NCI-H82 treated with DMSO at 0.1 percent for 48 hours (cell line): Measurements from ENCODE around the gene CCL4.
"Not testable (repeated sequence)": the region's sequence is repeated elsewhere in the genome, so short reads cannot be mapped to it uniquely, and the experiment has no call there.

Source experiments
- DNase-seq: peaks from one replicate; lab custom pipeline; 2025; ENCODE audit not compliant: unreplicated experiment; lab: John Stamatoyannopoulos, UW

The CCL4 gene

GRCh38 chr17:36103401-36103975 is at the start of gene CCL4:
Gene CCL4, plus strand, starts transcription at chr17:36103827. Its CDS starts 79 bp downstream, at chr17:36103906.
- not testable (repeated sequence) for DNase-seq

DNA sequence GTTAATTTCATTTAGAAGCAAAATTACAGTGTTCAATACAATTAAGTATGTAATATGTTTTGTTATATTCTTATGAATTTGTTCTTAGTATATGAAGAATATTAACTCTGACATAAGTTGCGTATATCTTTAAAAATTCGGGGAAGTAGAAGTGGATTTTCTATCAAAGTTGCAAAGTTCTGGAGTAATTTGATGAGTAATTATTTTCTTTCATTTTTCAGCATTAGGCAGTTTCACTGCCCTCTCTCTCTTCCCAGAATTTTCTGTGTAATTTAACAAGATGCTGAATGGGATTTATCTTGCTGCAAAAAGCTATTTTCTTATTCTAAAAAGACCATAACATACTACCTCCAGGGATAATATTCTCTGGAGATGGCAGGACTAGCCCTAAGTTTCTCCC is 48.5 kb upstream of the CCL4 start:
- no peak for DNase-seq

DNA sequence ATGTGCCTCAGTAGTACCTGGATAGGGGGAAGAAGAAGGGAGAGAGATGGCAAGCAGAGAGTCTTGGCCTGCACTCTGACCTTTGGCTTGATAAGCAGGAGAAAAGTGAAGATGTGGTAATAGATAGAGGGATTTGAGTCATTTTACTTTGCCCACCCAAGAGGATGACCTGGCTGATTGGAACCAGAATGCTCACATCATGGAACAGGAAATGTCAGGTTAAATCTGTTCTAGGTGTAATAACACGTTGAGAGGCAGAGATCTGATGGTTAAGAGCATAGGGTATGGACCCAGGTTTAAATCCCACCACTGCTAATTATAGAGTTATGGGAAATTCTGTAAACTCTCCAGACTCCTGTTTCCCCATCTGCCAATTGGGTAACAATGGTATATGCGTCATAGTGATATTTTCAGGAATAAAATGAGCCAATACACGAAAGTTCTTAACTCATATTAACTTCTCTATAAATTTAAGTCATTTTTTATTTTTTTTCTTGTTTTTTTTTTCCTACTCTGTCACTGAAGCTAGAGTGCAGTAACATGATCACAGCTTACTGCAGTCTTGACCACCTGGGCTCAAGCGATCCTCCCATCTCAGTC is 47.6 kb upstream of the CCL4 start:
- no peak for DNase-seq

DNA sequence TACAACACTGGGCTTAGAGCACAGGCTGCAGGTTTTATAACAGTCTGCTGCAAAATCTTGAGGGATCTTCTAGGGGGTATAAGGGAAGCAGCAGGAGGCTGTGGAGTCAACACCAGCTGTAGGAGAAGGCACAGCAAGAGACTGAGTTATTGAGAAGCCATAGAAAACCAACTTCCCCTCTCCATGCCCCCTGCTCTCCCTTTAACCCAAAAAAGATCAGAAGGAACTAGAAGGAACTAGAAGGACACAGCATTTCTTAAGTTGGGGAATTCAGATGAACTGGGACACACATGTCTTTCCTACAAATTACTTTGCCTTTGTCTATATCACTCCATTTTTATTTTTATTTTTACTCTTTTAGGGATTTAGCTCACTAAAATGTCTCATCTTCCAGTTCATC is 45.7 kb upstream of the CCL4 start:
- no peak for DNase-seq

DNA sequence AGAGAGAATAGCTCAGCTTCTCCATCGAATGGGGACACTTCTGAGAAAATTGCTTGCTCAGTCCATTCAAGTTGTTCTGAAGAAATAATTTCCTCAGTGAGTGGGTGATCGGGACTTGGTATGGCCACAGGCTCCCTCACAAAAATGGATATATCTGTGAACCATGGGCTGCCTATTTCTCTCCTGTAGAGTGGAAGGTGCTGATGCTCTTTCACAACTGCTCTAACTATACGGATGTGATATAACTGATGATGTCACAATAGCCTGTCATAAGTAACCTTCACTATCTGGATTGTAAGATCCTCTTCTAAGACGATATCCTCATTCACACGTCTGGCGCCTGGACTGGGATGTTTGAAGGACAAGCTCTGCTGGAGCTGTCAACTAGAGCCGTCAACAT is 44.2 kb upstream of the CCL4 start:
- DNase-seq, result no peak

- DNase-seq, result no peak
Observed at GRCh38 chr17:36060816-36061215, 42.8 kb upstream of the CCL4 start.

DNA sequence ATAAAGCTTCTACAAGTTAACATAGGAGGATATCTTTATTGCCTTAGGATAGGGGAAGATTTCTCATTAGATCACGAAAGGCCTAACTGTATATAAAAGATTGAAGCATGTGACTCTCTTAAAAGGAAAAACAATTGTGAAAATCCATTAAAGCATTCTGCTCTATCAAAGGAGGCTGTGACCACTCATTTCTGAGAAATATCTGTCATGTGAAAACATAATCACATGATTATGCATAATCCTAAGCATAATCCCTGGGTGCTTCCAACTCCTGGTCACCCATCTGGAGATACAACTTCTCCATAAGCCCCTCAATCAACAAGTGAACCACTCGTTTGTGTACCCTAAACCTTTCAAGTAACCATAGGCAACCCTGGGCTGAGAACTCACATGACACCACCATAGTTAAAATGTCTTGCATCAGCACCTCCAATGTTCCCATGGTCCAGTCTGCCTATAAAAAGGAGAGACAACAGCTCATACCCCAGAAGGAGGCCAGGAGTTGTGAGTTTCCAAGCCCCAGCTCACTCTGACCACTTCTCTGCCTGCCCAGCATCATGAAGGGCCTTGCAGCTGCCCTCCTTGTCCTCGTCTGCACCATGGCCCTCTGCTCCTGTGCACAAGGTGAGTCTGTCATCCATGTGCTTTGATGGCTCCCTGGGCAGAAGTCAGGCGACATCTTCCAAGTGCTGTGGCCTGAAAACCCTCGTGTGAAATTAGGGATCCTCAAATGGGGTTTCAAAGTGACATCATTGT is 39.7 kb upstream of the CCL4 start, which contains the start of gene CCL18:
TSS of gene CCL18 (plus strand) at position 487 of the 756 bp plus-strand sequence. CDS start at position 558, 71 bp downstream.
- no peak for DNase-seq

DNA sequence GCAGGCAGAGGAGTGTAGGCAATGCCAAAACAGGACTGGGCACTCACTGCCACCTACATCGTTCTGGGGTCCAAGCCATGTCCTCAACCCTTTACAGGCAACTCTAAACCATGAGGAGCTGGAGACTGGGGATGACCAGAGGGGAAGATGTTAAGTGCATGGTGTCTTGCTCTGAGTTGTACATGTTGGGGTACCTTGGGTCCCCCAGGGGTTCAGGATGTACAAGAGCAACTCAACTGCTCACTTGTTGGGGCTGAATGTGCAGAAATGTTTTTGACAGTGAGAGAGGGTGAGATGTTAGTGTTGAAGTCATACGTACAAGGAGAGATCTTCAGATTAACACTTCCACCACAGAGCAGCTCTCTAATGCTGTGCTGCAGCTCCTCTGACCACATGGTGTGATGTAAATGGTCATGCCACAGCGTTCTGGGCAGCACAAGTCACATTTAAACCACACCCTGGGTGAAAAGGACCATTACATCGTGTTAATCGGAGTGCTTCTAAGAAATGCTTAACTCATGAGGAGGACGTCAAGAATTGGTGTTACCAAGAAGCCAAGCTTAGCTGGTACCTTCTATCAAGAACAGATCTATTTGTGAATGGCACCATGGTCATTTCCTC is 37.2 kb upstream of the CCL4 start:
- DNase-seq, result no peak

GRCh38 chr17:36068524-36068923 is 35.1 kb upstream of the CCL4 start:
- DNase-seq, result no peak

DNA sequence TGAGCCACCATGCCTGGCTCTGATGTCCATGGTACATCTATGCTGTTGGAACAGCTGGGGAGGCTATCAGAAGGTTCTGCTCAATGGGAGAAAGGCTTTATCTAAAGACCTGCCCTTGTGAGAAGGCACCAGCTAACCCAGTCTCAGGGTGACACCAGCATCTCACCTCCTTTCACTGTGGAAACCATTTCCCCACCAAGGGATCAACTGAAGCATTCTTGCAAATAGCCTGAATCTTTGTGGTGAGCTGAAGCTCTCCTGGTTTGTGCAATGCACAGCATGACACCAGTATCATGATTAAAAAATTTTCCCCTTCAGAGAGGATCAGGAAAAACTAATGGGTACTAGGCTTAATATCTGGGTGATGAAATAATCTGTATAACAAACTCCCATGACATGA is 34.5 kb upstream of the CCL4 start:
- DNase-seq, result no peak

DNA sequence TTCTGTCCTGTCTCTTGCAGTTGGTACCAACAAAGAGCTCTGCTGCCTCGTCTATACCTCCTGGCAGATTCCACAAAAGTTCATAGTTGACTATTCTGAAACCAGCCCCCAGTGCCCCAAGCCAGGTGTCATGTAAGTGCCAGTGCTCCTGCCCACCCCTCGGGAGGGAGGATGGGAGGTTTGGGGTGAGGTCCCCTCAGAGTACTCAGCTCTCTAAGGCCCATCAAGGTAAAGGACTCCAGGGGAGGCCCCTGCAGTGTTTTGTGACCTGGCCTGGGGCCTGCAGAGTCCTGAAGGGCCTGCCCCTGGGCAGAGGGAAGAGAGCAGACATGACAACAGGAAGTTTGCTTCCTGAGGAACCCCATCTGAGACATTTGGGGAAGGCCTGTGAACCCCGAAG is 33.2 kb upstream of the CCL4 start:
- DNase-seq, result no peak

GRCh38 chr17:36071751-36072150 is 31.9 kb upstream of the CCL4 start:
- DNase-seq, result no peak

DNA sequence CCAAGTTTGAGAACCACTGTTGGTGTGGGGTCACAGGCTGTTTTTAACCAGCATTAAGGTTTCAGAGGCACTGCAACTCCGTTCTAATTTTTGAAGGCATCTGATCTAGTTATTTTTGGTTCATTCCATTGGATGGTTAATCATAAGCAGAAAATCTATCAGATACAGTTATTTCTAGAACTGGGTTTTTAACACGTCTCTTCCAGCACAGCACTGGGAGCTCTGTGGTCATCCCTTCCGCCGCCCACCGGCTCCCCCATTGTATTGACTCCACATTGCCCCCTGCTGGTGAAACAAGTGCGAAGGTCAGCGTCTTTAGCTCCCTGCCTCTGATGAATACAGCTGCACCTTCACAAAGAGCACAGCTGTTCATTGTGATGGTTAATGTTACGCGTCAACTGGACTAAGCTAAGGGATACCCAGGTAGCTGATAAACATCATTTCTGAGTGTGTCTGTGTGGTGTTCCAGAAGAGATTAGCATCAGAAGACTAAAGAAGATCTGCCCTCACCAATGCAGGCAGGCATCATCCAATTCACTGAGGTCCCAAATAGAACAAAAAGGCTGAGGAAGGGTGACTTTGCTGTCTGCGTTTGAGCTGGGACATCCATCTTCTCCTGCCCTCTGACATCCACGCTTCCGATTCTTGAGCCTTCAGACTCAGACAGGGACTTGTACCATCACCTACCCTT is 31.1 kb upstream of the CCL4 start:
- DNase-seq, result no peak

- no peak for DNase-seq
Observed at GRCh38 chr17:36074365-36074764, 29.3 kb upstream of the CCL4 start.

DNA sequence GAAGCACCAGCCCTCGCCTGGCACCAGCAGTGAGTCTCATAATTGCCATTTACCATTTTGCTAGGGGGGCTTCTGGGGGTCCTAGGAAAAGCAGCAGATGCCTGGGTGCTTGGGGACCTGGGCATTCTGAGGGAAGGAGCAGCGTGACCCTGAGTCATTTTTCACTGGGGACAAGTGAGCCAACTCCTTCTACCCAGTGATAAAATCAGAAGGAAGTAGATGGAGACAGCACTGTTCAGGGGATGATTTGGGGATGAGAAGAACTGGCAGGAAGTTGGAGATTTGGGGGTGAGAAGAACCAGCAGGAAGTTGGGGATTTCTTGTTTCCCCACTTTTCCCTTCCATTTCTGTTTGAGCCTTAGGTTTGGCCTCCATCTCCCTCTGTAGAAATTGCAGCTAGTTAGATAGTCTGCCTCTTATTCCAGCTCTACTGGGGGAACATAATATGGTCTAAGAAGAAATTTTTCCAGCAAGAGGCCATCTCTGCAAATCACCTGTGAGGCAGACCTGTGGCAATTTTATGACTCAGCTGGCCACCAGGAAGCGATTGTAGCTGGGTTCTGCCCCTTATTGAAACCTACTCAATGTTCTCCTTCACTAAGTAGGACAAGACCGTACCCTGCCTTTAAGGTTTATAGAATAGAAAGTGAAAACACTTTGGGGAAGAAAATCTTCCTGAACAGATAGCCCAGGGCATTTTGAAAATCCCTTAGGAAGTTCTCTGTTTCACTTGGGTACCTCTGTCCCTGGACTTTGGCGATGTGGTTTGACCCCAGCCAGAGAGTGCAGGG is 21.8 kb upstream of the CCL4 start:
- DNase-seq, result not testable (repeated sequence)

- DNase-seq, result not testable (repeated sequence)
Observed at GRCh38 chr17:36082482-36083120, 21.0 kb upstream of the CCL4 start.

DNA sequence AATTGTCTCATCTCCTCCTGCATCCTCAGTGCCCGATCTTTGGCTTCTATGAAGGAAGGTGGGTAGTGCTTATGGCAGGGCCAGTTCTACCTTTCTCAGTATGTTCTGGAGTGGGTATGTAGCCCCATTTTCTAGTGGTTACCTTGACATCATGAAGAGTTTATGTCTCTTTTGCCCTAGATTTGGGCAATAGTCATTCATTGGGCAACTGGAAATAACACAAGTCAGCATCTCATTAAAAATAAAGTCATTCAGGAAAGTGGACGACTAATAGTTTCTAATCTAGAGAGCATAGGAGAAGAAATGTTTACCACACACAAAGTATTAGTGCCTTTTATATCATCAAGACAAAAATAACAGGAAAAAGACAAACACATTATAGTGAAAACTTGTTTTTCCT is 19.9 kb upstream of the CCL4 start:
- not testable (repeated sequence) for DNase-seq

- no peak for DNase-seq
Observed at GRCh38 chr17:36085765-36086164, 17.9 kb upstream of the CCL4 start.

DNA sequence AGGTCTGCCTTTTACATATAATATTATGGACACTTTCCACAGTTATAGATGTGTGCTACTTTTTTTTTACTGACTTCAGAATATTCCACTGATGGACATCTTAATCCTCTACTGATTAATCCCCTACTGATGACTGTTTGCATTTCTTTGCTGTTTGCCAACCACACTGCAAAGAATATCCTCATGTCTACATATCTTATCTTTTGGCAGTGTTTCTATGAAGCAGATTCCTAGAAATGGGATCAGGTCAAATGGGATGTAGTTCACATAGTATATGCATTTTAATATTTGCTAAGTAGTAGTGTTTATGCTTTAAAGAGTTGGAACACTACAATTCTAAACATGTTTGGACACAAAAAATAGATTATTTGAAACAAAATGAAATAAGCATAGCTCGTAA is 16.8 kb upstream of the CCL4 start:
- DNase-seq, result peak; percentile 2

DNA sequence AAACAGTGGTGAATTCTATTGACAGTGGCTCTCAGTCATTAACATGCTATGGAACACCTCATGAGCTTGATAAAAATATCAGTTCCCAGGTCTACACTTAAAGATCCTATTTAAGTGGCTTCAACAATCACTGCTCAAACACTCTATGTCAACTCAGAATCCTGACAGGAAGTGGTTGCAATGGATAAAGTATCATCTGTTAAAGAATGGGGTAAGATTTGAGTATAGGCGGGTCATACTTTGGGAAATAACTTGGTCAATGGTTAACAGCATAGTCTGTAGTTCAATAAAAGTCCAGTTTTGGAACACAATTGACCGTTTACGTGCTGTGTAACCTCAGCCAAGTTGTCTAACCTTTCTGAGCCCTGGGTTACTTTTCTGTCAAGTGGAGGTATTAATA is 16.2 kb upstream of the CCL4 start:
- DNase-seq, result not testable (repeated sequence)
